Midbrain (tissue), 1 donor: ENCODE data around the gene ARL3.
"Not testable (repeated sequence)": the region's sequence is repeated elsewhere in the genome, so short reads cannot be mapped to it uniquely, and the experiment has no call there.

ENCODE experiments used
- DNase-seq: peaks from one replicate; lab custom pipeline; 2025; lab: John Stamatoyannopoulos, UW

Gene ARL3

DNA sequence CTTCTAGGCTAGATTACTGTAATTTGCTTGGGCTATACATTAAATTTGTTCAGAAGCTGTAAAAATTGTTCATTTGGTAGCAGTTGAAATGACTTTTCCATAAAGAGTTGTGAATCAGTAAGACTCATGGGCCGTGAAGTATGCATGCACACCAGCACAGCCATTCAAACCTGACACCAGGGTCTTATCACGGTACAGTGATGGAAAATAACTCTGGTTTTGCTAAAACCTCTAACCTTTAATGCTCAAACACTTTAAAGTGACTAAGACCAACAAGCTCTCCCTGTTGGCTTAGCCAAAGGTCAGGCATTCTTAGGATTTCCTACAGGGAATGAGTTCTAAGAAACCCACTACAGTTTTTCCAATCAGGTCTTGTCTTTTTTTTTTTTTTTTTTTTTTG, 11.5 kb downstream of the ARL3 start:
- DNase-seq: no peak

DNA sequence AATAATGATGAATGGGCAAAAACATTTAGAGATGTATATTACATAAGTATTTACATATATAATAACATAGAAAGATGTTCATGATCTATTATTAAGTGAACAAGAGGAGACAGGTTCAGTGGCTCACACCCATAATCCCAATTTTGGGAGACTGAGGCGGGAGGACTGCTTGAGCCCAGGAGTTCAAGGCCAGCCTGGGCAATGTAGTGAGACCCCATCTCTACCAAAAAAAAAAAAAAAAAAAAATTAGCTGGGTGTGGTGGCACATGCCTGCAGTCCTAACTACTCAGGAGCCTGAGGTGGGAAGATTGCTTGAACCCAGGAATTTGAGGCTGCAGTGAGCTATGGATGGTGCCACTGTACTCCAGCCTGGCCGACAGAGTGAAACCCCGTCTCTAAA, 12.4 kb downstream of the ARL3 start:
- no peak for DNase-seq

DNA sequence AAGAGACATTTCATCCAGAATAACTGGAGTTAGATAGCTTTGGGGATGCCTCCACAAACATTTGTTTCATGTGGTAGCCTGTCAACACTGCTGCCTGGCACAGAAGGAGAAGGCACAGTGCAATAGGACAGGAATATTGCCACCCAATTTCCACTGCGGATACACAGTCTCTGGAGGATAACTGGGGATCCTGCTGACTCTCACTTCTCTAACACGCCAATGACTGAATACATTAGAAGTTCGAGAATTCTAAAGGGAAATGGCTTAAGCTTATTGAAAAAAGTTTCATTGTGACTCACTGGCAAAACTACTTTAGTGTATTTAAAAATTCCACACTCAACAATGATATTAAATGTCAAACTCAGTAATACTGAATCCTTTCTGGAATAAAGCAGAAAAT, 12.9 kb downstream of the ARL3 start:
- DNase-seq: no peak

DNA sequence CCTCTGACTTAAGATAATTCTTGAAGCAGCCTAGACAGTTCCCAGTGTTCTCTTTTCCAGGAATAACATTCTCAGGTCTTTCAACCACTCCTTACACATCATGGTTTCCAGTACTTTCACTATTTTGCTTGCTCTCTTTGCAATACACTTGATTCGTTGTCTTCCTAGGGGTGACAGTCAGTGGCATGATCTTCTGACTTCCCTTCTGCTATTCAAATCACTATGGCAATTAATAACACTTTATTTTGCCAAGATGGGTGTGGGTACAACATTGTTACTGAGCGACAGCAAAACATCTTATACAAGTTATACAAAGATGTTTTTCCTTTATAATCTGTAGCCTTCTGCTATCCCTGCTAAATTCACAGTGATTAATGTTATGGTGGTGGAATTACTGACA, 15.3 kb downstream of the ARL3 start:
- DNase-seq: no peak

DNA sequence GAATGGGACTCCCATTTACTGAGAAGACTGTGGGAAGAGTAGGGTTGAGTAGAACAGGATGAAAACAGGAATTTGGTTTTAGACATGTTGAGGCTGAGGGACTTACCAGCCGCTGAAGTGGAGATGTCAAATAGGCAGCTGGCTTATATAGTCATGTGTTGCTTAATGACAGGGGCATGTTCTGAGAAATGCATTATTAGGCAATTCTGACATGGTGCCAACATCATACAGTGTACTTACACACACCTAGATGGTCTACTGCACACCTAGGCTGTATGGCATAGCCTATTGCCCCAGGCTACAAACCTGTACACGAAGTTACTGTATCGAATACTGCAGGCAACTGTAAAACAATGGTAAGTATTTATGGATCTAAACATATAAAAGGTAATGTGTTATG, 17.5 kb downstream of the ARL3 start:
- no peak for DNase-seq

DNA sequence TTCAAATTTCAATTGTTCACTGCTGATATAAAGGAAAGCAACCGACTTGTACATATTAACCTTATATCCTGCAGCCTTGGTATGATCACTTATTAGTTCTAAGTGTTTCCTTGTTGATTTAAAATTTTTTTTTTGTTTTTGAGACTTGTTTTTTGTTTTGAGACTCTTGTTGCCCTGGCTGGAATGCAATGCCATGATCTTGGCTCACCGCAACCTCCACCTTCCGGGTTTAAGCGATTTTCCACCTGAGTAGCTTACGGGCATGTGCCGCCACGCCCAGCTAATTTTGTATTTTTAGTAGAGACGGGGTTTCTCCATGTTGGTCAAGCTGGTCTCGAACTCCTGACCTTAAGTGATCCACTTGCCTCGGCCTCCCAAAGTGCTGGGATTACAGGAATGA, 18.8 kb downstream of the ARL3 start:
- DNase-seq: not testable (repeated sequence)

DNA sequence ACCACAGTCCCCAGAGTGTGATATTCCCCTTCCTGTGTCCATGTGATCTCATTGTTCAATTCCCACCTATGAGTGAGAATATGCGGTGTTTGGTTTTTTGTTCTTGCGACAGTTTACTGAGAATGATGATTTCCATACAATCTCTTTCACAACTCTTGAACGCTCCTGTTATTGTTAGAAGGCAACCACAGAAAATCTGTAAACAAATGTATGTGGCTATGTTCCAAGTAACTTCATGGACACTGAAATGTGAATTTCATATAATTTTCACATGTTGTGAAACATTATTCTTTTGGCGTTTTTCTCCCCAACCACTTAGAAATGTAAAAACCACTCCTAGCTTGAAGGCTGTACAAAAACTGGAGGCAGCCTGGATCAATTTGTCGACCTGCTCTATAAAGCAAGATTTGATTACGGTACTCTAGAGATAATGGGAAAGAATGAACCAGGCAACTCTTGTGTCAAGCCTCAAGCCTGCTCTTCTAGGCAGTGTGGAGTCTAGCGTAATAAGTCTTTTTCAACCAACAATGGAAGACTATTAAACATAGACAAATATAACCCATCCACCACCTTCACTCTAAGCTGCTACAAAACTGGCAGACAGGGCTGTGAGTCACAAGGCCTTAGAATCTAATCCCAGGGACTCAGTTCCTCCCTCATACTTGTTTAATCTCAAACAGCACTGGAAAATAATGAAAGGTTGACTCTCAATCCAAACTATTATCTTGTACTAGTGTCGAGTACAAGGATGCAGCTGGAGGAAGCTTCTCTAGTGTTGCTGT, 22.7 kb downstream of the ARL3 start:
- no peak for DNase-seq

DNA sequence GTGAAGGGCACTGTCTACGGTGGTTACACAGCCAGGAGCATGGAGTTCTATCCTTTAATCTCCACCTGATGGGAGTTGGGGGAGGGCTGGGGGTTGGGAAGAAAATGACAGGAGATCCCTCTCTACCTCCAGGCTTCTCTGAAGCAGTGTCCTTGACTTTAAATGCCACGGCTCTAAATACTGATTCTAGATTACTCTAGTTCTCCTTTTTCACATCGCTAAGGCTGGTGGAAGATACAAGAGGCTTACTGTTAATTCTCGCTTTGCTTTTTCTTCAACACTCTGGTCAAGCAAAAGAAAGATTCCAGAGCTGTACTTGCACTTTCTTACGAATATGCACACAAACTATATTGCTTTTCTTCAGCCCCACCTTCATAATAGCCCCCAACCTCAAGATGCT, 30.5 kb downstream of the ARL3 start:
- no peak for DNase-seq

DNA sequence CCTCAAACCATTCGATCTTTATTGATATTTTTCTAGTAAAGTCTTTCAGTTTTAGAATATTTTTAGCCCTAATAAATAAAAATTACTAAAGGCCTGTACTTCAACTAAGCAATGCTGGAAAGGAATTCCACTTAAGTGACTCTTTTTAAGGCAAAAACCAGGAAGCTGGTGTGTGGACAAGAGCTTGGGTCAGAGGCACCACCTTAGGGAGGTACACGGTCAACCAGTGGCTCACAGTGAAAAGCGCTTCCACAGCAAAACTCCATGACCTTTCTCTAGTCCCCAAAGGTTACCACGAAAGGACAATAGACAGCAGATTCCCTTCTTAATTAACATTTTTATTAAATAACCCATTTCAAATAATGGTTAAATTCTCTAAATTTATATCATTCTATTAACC, 31.2 kb downstream of the ARL3 start:
- DNase-seq: no peak

DNA sequence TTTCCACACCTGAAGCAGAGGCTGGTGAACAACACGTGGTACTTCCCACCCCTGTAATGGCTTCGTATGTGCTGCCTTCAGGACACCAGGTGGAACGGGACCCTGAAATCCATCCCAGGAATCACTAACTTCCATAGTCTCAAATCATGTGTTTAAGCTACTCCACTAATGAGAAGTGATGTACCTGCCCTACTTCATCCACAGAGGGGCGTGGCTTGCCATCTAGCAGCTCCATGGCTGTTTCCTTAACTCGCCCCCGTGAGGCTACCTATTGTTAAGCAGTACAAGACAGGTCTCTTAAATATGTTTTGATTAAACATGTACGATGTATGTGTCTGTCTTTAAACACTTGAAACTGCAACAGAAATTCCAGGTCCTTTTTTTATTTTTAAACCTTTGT, 31.8 kb downstream of the ARL3 start:
- no peak for DNase-seq

DNA sequence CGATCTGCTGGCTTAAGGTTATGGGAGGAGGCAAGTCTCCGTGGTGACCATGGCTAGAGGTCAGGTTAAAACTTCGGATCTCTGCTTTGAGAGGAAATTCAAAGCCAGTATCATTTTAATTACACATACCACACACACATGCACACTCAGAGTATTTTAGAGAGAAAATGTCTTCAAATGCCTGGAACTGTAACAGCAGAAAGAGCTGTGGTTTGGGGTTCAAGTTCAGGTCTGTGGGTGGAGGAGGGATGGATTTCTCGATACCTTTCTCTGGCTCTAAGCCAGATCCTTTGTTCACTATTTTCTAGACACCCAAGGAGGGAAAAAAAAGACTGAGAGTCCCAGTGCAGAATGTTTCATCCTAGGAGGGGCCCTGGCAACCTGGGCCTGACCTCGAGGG, 32.5 kb downstream of the ARL3 start:
- DNase-seq: no peak

DNA sequence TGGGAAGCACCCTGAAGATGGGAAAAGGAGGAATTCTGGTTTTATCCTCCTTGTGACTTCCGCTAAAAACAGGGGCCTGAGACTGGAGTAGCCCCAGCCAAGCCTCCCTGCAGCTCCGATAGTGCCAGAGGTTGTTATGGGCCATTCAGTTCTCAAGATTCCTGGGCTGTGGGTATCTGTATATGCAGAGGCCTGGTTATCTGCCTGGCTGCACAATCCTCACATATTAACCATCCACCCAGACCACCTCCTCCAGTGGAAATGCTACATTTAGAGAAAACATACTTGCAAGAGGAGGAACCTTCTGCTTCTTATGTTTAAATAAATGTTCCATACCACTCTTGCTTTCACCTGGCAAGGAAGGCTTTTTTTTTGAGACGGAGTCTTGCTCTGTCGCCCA, 34.6 kb downstream of the ARL3 start:
- no peak for DNase-seq

DNA sequence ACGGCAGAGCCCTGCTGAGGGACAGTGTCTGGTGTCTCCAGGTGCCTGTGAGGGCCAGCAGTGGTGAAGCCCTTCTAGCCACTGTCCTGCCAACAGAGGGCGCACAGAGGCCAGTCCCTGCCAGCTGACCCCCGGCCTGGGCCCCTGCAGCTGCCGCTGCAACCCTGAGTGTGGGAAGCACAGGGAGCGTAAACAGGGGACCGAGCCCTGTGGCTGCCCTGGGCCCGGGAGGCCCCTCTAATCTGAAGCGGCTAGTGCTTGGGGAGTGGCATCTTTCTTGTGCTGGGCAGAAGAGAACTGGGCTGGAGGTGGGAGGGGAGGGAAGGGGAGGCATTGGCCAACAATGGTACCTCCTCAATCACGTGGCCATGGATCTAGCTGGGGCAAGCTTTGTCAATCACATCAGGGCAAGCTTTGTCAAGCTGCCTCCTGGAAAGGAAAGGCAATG, 35.3 kb downstream of the ARL3 start:
- peak; percentile 89 for DNase-seq

DNA sequence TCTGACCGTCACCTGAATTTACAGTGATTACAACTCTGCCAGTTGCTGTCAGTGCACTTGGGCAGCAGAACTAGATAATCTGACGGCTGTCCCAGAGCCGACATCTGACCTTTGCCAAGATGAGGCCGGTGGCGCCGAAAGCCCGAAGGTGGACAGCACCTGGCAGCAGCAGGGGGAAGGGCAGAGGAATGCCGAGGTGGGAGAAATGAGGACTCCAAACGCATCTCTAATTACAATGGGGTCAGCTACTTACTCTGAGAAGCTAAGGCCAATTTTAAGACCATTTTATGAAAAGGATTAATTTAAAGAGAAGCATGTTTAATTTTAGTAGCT, 36.2 kb downstream of the ARL3 start:
- DNase-seq: no peak

DNA sequence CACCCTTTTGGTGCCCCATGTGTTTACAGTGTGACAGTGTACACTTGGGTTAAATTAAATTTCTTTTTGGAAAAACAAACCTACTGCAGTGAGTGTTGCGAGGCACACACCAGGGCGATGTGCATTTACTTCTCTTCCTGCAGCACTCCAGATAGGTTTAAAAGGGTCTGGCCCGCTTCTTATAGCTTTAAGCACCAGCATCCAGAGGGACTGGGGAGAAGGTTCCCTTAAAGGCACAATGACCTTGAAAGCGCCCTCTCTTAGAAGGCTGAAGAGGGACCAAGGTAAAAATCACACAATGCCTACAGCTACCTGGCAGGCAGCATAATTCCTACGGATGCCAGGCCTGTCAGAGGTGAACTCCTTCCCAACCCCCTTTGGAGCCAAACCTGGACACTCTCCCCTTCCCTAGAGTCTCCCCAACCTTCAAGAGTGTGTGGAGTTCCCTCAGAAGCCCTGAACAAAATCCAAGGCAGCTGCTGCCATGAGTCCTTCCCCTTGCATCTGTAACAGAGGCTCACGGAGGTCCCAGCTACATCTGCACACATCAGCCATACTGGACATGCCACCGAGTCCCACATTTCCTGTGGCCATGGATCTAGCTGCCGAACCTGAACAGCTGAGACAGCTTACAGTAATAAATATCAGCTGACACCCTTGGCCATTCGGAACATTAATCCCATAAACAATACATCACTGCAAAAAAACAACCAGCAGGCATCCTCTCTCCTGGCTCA, 36.7 kb downstream of the ARL3 start:
- no peak for DNase-seq

DNA sequence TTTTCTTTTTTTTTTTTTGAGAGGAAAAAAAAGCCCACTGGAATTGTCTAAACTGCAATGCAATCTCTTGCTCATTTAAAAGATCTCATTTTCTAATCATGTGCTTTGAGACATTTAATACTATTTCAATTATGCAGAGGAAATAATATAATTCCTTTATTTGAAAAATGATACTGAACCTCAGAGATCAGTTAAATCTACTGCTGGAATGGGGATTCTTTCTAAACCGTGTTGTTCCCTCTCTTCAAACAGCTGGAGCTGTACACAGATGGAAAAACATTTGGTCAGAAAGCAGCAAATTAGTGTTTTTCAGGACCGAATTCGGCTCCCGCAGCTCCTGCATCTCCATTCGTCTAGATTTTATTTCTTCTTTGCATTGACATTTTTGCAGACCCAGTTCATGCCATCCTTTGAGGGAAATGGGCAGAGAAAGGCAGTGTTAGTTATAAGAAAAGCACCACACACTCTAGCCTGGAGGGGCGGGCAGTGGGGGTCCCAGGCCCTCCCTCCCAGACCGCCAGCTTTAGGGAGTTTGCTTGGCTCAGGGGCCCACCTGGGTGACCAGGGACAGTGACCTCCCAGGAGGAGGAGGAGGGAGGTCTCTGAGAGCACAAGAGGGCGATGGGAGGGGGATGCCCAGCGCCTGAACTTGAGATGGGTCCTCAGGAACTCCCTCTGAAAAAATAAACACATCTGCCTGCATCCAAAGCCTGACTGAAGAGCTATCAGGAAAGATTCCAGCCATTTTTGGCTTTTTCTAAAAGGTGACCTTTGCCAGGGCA, 37.5 kb downstream of the ARL3 start:
- DNase-seq: no peak

DNA sequence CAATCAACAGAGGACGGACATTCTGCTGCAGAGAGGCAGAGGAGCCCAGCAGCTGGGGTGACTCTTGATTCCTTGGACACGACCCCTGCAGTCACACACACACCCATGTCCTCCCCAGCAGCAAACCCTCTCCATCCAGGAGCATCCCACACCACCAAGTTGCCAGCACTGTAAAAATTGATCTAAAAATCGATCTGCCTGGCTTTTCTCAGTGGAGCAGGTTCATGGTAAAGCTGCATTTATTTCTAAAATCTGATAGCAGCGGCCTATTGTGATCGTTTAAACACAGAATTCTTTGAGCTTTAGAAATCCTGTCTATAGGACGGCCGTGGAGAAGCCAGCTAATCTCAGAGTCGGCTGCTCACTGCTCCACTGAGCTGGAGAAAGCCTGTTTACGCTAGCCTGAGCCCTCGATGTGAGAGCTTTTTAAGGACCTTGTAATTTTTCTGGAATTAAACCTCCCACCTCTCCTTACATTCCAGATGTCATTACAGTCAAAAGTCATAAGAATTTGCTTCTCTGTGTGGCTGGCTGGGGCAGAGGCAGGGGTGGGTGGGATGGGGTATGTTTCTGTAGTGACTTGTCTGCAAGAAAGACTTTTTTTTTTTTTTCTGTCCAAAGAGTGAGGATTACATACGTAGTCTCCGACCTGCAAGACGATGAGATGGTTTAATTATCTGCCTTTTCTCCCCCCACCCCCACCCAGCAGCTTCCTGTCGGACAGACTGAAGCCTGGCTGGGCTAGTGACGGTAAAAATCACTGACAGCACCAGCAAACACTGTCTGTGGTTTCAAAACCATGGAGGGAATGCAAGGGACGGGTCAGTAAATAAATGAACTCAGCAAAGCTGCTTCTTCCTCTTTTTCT, 38.3 kb downstream of the ARL3 start:
- DNase-seq: peak; percentile 22

DNA sequence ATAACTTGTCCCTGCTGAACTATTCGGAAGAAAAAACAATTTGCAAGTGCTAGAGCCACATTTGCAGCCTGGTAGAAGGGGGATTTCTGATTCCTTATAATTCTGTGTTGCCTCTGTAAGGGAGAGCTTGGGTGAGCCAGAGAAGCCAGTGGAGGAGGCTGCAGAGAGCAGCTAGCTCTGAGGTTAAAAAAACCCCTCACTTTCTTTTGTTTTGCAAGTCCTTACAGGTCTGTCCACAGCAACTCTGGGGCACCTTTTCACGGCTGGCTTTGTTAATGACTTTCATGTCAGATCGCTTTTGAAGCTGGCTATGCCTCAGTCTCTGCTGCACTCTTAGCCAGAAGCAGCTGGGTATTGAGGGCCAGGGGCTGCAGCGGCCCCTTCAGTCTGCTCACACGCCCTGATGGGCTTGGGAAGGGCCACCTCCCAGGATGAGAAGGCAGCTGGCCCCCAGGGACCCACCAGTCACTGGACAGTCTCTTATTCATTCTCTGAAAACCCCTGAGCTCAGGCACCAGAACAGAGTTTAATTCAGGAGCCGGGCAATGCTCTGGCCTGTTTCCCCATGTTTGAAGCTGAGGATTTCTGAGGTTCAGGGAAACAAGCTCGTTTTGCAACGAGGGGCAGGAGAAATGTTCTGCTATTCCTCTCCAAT, 39.1 kb downstream of the ARL3 start:
- peak; percentile 40 for DNase-seq

DNA sequence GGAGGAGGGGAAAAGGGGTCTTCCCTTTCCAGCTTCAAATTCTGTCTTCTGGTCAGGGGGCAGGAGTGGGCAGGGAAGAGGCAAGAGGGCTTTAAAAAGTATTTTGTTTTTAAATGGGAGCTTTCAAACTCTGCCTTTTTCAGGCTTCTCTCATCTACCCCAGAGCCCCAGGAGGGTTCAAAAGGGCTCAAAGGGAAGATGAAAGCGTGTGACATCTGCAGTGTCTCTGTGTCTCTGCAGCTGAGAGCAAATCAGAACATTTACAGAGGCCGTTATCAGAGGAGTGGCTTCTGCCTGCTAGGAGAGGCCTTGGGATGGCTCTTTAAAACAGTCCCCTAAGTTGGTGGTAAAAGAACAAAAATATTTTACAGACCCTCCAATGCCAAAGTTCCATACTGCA, 39.6 kb downstream of the ARL3 start:
- DNase-seq: no peak

DNA sequence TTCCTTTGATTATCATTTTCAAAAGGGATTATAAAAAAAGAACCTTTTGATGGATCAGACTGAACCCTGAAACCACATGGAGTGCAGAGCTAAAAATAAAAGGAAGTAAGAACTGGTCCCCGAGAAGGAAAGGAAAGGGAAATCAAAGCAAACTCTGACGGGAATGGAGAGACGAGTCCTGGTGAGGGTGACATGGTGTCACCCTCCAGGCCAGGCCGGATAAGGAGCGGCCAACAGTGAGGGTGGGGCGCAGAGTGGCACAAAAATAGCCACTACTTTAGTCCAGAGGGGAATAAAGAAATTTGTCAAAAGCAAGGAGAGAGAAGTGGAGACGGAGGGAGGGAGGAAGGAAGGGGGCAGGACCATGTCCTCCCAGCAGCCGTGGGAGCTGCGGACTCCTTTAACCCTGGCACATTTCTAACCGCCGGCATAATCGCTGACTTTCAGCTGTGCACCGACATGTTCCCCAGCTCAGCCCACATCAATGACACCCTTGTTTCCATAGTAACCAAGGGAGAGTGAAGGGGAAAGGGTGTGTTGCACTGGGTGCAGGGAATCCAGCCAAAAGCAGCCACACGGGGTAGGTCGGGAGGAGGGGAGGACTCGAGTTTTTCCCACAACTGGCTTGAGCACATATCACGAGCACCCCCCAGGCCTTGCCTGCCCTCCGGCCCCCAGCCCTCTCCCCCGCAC, 40.2 kb downstream of the ARL3 start:
- peak; percentile 66 for DNase-seq
